Measurements from ENCODE around the gene BMS1.
A peak's percentile ranks its signal among the peaks of the same experiment; 100 is the strongest.
"Not testable (repeated sequence)": the region's sequence is repeated elsewhere in the genome, so short reads cannot be mapped to it uniquely, and the experiment has no call there.

The BMS1 gene

DNA sequence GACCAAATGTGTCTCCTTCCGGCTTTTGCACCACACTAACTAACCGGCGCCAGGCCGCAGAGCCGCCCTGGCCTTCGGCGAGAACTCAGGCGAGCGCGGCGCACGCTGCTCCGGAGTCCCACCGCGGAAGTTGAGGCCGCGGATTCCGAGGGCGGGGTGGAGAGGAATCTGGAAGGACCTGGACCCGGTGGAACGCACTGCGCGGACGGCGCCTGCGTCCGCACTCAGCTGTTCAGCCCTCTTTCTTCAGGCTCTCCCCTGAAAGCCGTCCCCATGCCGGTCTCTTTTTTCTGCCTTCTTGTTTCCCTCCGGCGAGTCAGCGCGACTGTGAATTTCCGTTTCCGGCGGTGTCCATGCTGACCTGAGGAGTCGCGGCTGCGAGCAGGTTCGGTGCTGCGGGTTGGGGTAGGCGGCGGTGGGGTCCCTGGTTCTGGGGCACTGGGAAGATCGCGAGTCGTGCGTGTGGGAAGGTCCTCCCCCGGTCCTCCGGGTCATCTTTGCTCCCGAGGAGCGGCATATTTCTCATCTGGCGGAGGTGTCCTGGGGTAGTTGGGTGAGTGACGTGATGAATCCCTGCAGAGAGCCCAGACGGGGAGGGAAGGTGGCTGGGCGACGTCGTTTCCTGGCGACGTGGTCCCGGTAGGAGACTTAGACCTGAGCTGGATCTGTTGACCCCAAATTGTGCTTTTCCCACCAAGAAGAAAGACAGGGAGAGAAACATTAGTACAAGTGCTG is at the start of gene BMS1:
BMS1 (plus strand) TSS at position 350 of the 735 bp plus-strand sequence. CDS start 1,600 bp downstream, outside the sequence.
- DNase-seq (ENCODE audit: low read depth) = peak; percentile 86

DNA sequence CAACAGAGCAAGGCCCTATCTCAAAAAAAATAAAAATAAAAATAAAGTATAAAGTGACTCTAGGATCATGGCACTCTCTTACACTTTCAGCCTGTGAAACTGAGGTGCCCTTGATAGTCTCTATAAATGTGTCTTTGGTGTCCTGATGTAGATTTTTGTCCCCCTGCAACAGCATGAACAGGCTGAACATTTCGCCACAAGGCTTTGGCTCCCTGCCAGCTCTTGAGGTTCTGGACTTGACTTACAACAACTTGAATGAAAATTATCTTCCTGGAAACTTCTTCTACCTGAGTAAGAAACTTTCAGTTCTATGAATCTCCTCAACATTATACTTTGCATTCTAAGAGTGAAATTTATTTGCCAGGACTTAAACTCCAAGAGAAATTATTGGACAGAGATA is 48.1 kb upstream of the BMS1 start:
- DNase-seq (ENCODE audit: low read depth) = no peak

GRCh38 chr10:42738679-42739078 is 43.9 kb upstream of the BMS1 start:
- no peak for DNase-seq (ENCODE audit: low read depth)

- not testable (repeated sequence) for DNase-seq (ENCODE audit: low read depth)
Observed at GRCh38 chr10:42741536-42741935, 41.1 kb upstream of the BMS1 start.

DNA sequence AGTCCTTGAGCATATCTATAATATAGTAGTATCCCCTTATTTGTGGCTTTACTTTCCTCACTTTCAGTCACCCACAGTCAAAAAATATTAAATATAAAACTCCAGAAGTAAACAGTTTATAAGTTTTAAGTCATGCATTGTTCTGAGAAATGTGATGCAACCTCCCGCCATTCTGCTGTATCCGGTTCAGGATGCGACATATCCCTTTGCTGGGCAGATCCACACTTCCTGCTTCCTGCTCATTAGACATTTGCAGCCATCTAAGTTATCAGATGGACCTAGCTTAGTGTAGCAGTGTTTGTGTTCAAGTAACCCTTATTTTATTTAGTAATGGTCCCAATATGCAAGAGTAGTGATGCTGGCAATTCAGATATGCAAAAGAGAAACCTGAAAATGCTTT is 38.9 kb upstream of the BMS1 start:
- no peak for DNase-seq (ENCODE audit: low read depth)

DNA sequence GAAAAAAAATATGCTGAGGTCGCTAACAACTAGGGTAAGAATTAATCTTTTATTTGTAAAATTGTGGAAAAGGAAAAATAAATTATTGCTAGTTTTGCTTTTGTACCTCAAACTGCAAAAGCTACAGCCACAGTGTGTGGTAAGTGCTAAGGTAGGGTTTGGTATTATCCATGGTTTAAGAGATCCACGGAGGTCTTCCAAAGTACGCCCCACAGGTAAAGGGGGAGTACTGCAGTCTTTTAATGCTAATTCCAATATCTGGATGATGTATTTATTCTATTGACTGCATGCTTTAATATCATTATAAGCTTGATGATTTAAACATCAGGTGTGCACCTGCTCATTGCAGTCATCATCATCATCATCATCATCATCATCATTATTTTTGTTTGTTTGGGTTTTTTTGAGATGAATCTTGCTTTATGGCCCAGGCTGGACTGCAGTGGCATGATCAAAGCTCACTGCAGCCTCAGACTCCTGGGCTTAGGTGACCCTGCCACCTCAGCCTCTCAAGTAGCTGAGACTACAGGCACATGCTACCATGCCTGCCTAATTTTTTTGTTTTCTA is 38.4 kb upstream of the BMS1 start:
- DNase-seq (ENCODE audit: low read depth) = no peak

- peak; percentile 43 for DNase-seq (ENCODE audit: low read depth)
Observed at GRCh38 chr10:42753126-42753506, 29.5 kb upstream of the BMS1 start.

DNA sequence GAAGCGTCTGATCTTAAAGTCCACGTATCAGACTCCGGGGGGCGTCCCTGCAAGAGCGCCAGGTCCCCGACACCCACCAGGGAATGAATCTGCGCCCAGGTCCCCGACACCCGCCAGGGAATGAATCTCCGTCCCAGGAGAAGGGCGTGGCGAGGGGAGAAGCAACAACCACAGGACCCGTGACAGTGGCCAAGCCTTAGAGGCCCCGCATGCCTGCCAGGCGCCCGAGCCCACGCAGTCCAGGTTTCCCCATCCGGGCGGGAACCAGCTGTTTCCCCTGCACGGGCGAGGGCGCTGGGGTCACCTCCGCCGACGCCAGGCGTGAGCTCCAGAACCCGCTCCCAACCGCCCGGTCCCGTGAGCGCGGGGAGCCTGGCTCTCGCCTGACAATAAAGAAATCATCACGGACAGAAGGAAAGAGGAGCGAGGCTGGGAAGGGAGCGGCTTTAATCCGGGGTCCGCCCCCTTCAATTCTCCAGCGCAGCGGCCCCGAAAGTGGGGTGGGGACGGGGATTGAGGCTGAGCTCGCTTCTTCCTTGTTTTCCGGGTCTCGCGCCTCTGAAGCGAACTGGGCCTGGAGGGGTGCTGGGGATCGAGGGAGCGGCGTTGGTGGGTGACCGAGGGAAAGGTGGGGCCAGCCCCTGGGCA is 29.0 kb upstream of the BMS1 start:
- DNase-seq (ENCODE audit: low read depth) = no peak

DNA sequence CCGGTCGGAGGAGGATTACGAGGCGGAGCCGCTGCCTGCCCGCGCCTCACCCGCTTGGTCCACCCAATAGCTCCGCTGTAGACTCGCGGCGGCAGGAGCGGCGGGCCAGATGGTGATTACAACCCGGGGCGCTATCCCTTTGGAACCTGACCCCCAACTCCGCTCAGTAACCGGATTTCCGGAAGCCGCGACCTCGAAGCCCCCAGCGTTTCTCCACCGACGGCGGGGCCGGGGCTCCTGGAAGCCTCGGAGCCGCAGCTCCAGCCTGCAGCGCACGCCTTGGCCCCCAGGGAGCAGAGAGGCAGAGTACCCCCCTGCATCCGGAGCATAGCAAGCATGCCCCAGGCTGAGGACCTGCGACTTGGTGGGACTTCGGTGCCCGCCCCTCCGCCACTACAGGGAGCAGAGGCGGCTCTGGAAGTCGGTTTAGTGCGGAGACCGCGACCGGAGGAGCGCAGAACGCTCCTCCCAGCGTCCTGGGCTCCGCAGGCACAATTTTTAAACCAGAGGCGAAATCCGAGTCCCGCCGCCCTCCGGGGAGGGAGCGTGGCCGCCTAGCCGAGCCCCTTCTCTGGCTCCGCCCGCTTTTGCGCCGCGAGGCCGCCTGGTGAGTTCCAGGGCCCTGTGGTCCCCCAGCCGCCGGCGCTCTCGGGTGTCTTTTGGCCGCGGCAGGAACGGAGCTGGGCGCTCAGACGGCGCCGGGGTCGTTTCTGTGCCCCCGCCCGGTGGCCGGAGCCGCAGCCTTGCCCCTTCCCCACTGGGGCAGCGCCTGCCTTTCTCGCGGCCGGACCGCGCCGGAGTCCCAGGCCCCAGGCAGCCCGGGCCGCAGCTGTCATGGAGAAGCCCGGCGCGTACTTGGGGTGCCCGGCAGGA is 28.2 kb upstream of the BMS1 start:
- DNase-seq (ENCODE audit: low read depth) = no peak

GRCh38 chr10:42755028-42755451 is 27.6 kb upstream of the BMS1 start:
- no peak for DNase-seq (ENCODE audit: low read depth)

DNA sequence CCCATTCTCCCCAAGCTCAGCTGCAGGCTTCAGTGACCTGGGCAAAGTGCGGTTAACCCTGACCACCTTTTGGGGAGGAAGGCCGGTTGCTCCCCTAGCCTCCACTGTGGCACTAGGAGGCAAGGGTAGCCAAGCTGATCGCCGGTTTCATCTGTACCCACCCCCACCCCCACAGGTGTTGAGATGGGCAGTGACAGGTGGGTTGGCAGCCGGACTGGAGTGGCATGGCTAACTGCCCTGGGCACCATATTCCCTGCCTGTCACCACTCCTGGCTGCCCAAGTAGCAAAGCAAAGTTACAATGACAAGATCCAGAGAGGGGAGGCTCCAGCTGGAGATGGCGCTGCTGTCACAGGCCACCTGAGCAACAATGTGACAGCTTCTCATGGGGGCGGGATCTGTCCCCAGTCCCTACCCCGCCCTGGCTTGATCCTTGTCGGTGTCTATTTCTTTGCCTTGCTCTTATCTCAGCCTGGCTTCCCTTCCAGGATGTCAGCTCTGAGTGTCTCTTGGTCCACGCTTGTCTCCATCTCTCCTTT is 27.0 kb upstream of the BMS1 start:
- DNase-seq (ENCODE audit: low read depth) = no peak

DNA sequence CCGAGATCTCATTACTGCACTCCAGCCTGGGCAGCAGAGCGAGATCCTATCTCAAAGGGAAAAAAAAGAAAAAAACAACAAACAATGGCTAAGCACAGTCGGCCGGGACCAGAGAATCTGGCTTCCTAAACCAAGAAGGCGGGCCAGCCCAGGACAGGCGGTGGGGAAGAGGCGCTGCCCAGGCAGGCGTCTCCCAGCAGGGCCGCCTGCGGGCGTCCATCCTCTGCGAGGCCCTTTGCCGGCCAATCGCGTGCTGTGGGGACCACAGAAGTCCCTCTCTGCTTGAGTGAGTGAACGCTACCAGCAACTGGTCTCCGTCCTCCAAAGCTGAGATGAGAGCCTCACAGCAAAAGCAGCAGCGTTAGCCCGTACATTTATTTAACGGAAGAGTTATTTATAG is 14.7 kb upstream of the BMS1 start:
- no peak for DNase-seq (ENCODE audit: low read depth)

DNA sequence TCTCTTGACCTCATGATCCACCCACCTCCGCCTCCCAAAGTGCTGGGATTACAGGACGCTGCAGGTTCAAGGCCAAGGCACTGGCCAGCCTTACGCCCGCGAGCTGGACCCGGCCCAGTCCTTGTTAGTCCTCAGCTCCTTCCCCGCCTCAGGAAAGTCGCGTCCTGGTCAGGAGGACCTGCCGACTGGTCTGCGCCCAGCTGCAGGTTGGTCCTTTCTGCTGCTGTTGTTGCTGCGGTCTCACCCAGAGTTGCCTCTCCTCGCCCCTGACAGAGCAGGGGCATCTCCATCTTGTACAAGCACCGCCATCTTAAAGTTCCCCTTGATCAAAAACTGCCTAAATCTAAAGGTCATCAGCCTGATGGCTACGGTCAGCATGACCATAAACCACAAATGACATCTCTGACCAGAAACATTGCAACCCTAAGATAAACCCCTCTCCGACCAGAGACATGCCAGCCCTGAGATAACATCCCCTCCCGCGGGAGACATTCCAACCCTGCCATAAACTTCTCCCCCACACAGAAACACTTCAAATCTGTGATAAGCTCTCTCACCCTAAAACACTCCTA is 13.9 kb upstream of the BMS1 start:
- no peak for DNase-seq (ENCODE audit: low read depth)

DNA sequence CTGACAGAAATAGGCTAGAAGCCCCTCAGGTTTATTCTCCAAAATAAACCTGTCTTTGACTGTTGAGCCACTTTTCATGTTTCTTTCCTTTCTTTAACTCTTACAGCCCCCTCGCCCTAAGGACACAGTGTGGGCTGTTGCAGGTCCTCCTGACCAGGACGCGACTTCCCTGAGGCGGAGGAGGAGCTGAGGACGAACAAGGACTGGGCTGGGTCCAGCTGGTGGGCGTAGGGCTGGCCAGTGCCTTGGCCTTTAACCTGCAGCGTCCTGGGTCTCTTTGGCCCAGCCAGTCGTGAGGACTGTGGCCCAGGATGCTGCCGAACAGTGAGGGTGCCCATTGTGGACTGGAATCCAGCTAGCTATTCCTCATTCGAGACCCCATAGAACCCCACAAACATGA is 13.4 kb upstream of the BMS1 start:
- no peak for DNase-seq (ENCODE audit: low read depth)

GRCh38 chr10:42769673-42770072 is 12.9 kb upstream of the BMS1 start:
- no peak for DNase-seq (ENCODE audit: low read depth)

- DNase-seq (ENCODE audit: low read depth) = no peak
Observed at GRCh38 chr10:42776681-42777080, 5.9 kb upstream of the BMS1 start.

DNA sequence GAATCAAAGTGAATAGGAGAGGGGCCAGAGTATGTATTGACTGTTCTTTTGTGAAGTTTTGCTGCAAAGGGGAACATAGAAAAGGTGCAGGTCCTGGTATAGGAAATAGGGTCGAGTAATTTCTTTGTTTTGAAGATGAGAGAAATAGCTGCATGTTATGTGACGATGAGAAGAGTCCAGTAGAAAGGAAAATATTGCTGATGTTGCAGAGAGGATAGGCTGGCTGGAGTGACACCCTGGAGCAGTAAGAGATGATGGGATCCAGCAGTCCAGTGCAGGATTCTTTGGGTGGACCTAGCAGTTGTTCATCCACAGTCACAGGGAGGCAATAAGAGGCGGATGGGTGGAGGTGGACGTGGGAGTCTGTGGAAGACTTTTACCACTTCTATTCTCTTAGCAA is 2.1 kb upstream of the BMS1 start:
- DNase-seq (ENCODE audit: low read depth) = no peak

- DNase-seq (ENCODE audit: low read depth) = no peak
Observed at GRCh38 chr10:42781893-42782445, 626 bp upstream of the BMS1 start.

DNA sequence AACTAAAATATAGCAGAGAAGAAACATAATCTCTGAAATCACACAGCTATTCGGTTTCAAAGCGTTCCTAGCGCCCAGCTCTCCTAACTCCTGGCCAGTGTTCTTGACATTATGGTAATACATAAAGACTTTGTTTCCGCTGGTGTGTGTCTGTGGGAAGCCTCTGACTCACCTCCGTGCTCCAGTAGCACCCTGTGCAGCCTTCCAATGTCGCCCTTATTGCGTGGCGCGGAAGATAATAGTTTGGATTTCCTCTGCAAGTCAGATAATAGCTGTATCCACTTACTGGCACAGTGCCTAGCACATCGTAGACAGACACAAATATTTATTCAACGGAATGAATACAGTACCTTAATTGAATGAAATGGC is 570 bp downstream of the BMS1 start:
- peak; percentile 14 for DNase-seq (ENCODE audit: low read depth)

- DNase-seq (ENCODE audit: low read depth) = no peak
Observed at GRCh38 chr10:42785759-42786158, 3.2 kb downstream of the BMS1 start.

DNA sequence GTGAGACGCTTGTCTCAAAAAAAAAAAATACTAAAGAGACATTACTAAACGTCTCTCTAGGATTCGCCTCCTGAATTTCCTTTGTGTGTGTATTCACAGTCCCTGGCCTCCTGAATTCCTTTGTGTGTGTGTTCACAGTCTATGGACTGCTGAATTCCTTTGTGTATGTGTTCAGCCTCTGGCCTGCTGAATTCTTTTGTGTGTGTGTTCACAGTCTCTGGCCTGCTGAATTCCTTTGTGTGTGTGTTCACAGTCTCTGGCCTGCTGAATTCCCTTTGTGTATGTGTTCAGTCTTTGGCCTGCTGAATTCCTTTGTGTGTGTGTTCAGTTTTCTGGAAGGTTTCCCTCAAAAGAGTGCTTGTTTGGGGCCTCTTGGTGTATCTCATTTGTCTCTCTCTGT is 8.2 kb downstream of the BMS1 start:
- DNase-seq (ENCODE audit: low read depth) = no peak

- no peak for DNase-seq (ENCODE audit: low read depth)
Observed at GRCh38 chr10:42795701-42796100, 13.1 kb downstream of the BMS1 start.
